Neural cell (in vitro differentiated cells): ENCODE data around the gene ARL2. TPM values are rescaled to one million over a fixed set of nuclear protein-coding genes. Genes with fewer than 3 reads are reported as not detected.

Experiments used
- H2AFZ ChIP-seq: fragments of 200-600, 300-800 bp; sonication (generic), shearing (Covaris generic); 2 replicates; pipeline ENCODE4 v1.6.0; 2014; ENCODE audit warnings: low read depth, mild to moderate bottlenecking, antibody characterized with exemption, low read length, moderate library complexity
- H3F3A ChIP-seq: fragments of 200-600 bp; shearing (Covaris generic); 2 replicates; pipeline ENCODE4 v1.6.1; 2016; ENCODE audit warnings: mild to moderate bottlenecking, moderate library complexity, mixed read lengths, antibody characterized with exemption, low read length; ENCODE audit not compliant: insufficient read depth, poor library complexity, severe bottlenecking
- H3K27ac ChIP-seq: fragments of 200-600, 300-800 bp; sonication (generic), shearing (Covaris generic); 2 replicates; pipeline ENCODE4 v1.5.1; 2014; ENCODE audit warnings: mild to moderate bottlenecking, low read length, moderate library complexity
- H3K27me3 ChIP-seq: fragments of 300-800, 200-600 bp; sonication (generic), shearing (Covaris generic); 2 replicates; pipeline ENCODE4 v1.6.0; 2014; ENCODE audit warnings: mild to moderate bottlenecking, low read depth, low read length, moderate library complexity; ENCODE audit not compliant: insufficient read depth
- H3K36me3 ChIP-seq: fragments of 300-800, 200-600 bp; sonication (generic), shearing (Covaris generic); 2 replicates; pipeline ENCODE4 v1.5.1; 2014; ENCODE audit warnings: mild to moderate bottlenecking, antibody characterized with exemption, low read length, moderate library complexity; ENCODE audit not compliant: insufficient read depth
- H3K4me2 ChIP-seq: fragments of 300-800, 200-600 bp; sonication (generic), shearing (Covaris generic); 2 replicates; pipeline ENCODE4 v1.6.0; 2014; ENCODE audit warnings: mild to moderate bottlenecking, low read length
- H3K4me3 ChIP-seq: fragments of 300-800, 200-600 bp; sonication (generic), shearing (Covaris generic); 2 replicates; pipeline ENCODE4 v1.5.1; 2014; ENCODE audit warnings: mild to moderate bottlenecking, low read length, moderate library complexity
- H3K79me2 ChIP-seq: fragments of 200-600 bp; shearing (Covaris generic); replicated peaks from 2 replicates; pipeline ENCODE4 v1.6.0; 2014; ENCODE audit warnings: mild to moderate bottlenecking, low read length, moderate library complexity; ENCODE audit not compliant: insufficient read depth
- H3K9ac ChIP-seq: fragments of 300-800, 200-600 bp; sonication (generic), shearing (Covaris generic); 2 replicates; pipeline ENCODE4 v1.6.1; 2016; ENCODE audit warnings: mild to moderate bottlenecking, low read length, mixed read lengths
- H3K9me2 ChIP-seq: fragments of 200-600 bp; shearing (Covaris generic); 2 replicates; pipeline ENCODE4 v1.6.1; 2016; ENCODE audit warnings: mild to moderate bottlenecking, low read length, mixed read lengths; ENCODE audit not compliant: insufficient read depth
- H3K9me3 ChIP-seq: fragments of 200-600, 300-800 bp; sonication (generic), shearing (Covaris generic); 2 replicates; pipeline ENCODE4 v1.6.1; 2016; ENCODE audit warnings: mild to moderate bottlenecking, mixed run types, low read length, moderate library complexity, mixed read lengths
- H4K20me1 ChIP-seq: fragments of 200-600 bp; shearing (Covaris generic); 2 replicates; pipeline ENCODE4 v1.6.1; 2016; ENCODE audit warnings: mild to moderate bottlenecking, mixed run types; ENCODE audit not compliant: insufficient read depth
- EP300 ChIP-seq: fragments of 450-650 bp; conservative IDR thresholded peaks from 2 replicates; pipeline ENCODE4 v1.6.1; 2014; ENCODE audit warnings: antibody characterized with exemption, mild to moderate bottlenecking, moderate library complexity; ENCODE audit not compliant: poor library complexity, severe bottlenecking
- EZH2 ChIP-seq: fragments of 200-600, 300-800 bp; shearing (Covaris generic), sonication (generic); IDR thresholded peaks from 2 replicates; pipeline ENCODE4 v1.6.1; 2014; ENCODE audit warnings: antibody characterized with exemption, low read length, borderline replicate concordance, mild to moderate bottlenecking; ENCODE audit not compliant: insufficient read depth, poor library complexity, severe bottlenecking
- MXI1 ChIP-seq: fragments of 450-650 bp; conservative IDR thresholded peaks from 2 replicates; pipeline ENCODE4 v1.6.1; 2014; ENCODE audit warnings: antibody characterized with exemption, mild to moderate bottlenecking; ENCODE audit not compliant: poor library complexity, severe bottlenecking
- POLR2AphosphoS5 ChIP-seq: IDR thresholded peaks from 2 replicates; pipeline ENCODE4 v1.6.1; 2012
- RAD21 ChIP-seq: fragments of 450-650 bp; conservative IDR thresholded peaks from 2 replicates; pipeline ENCODE4 v1.6.1; 2014; ENCODE audit warnings: antibody characterized with exemption, mild to moderate bottlenecking, moderate library complexity
- REST ChIP-seq: IDR thresholded peaks from 2 replicates; pipeline ENCODE4 v1.6.1; 2012; ENCODE audit warnings: borderline replicate concordance
- SMC3 ChIP-seq: fragments of 450-650 bp; conservative IDR thresholded peaks from 2 replicates; pipeline ENCODE4 v1.6.1; 2014; ENCODE audit warnings: antibody characterized with exemption, mild to moderate bottlenecking, moderate library complexity; ENCODE audit not compliant: poor library complexity
- TAF1 ChIP-seq: IDR thresholded peaks from 2 replicates; pipeline ENCODE4 v1.6.1; 2012; ENCODE audit warnings: low read depth
- polyA plus RNA-seq: library from polyadenylated mRNA; depleted of rRNA; stranded (reverse); fragments of >200 nt; gene quantifications from 2 replicates; pipeline ENCODE4 v1.2.3, GENCODE V29; 2014
- TF ChIP-seq, protein P1 (sequence below): fragments of 450-650 bp; IDR thresholded peaks from 2 replicates; pipeline ENCODE4 v1.5.1; 2014; ENCODE audit warnings: antibody characterized with exemption, mild to moderate bottlenecking, moderate library complexity; ENCODE audit not compliant: poor library complexity, severe bottlenecking

The ARL2 gene
- polyA plus RNA-seq, 1 donor from 2014 or later: 158 TPM

- TF ChIP-seq EP300 (no peak), REST (no peak), EZH2 (no peak), RAD21 (no peak), SMC3 (no peak), MXI1 (no peak), TAF1 (no peak), POLR2AphosphoS5 (no peak)
- TF ChIP-seq, protein P1, sequence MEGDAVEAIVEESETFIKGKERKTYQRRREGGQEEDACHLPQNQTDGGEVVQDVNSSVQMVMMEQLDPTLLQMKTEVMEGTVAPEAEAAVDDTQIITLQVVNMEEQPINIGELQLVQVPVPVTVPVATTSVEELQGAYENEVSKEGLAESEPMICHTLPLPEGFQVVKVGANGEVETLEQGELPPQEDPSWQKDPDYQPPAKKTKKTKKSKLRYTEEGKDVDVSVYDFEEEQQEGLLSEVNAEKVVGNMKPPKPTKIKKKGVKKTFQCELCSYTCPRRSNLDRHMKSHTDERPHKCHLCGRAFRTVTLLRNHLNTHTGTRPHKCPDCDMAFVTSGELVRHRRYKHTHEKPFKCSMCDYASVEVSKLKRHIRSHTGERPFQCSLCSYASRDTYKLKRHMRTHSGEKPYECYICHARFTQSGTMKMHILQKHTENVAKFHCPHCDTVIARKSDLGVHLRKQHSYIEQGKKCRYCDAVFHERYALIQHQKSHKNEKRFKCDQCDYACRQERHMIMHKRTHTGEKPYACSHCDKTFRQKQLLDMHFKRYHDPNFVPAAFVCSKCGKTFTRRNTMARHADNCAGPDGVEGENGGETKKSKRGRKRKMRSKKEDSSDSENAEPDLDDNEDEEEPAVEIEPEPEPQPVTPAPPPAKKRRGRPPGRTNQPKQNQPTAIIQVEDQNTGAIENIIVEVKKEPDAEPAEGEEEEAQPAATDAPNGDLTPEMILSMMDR: no peak
- H4K20me1 ChIP-seq: no peaks in the 10 kb centered on the region
- no peak overlapping the region for H3K4me3 ChIP-seq
- no peaks in the 10 kb centered on the region for H3K36me3 ChIP-seq
- H3K4me2 ChIP-seq: no peak overlapping the region
- H3K79me2 ChIP-seq: no peaks in the 10 kb centered on the region
- no peaks in the 10 kb centered on the region for H3K9me2 ChIP-seq
- no peaks in the 10 kb centered on the region for H3K27me3 ChIP-seq
- H3F3A ChIP-seq: no peaks in the 10 kb centered on the region
- H2AFZ ChIP-seq: no peak overlapping the region
- H3K9ac ChIP-seq: no peak overlapping the region
- H3K9me3 ChIP-seq: no peaks in the 10 kb centered on the region
- no peak overlapping the region for H3K27ac ChIP-seq
Observed at GRCh38 chr11:64998141-64998540, 15.8 kb upstream of the ARL2 start.

- H3K9me2 ChIP-seq: no peaks in the 10 kb centered on the region
- no peak overlapping the region for H3K4me2 ChIP-seq
- TF ChIP-seq EZH2 (no peak), MXI1 (no peak), EP300 (no peak), TAF1 (no peak), REST (no peak), POLR2AphosphoS5 (no peak), RAD21 (no peak), SMC3 (no peak)
- TF ChIP-seq, protein P1: no peak
- no peaks in the 10 kb centered on the region for H3K36me3 ChIP-seq
- no peaks in the 10 kb centered on the region for H3K79me2 ChIP-seq
- H3K27ac ChIP-seq: no peak overlapping the region
- H3K9ac ChIP-seq: no peak overlapping the region
- H3F3A ChIP-seq: no peaks in the 10 kb centered on the region
- H2AFZ ChIP-seq: no peak overlapping the region
- H3K4me3 ChIP-seq: no peak overlapping the region
- no peaks in the 10 kb centered on the region for H3K27me3 ChIP-seq
- no peaks in the 10 kb centered on the region for H3K9me3 ChIP-seq
- H4K20me1 ChIP-seq: no peaks in the 10 kb centered on the region
Observed at GRCh38 chr11:64998690-64999431, 15.1 kb upstream of the ARL2 start.
